ENCODE measurements around the gene ZFR2. TPM values are rescaled to one million over a fixed set of nuclear protein-coding genes. Genes with fewer than 3 reads are reported as not detected.

ZFR2 gene
- polyA plus RNA-seq, 3 donors, result not detected

DNA sequence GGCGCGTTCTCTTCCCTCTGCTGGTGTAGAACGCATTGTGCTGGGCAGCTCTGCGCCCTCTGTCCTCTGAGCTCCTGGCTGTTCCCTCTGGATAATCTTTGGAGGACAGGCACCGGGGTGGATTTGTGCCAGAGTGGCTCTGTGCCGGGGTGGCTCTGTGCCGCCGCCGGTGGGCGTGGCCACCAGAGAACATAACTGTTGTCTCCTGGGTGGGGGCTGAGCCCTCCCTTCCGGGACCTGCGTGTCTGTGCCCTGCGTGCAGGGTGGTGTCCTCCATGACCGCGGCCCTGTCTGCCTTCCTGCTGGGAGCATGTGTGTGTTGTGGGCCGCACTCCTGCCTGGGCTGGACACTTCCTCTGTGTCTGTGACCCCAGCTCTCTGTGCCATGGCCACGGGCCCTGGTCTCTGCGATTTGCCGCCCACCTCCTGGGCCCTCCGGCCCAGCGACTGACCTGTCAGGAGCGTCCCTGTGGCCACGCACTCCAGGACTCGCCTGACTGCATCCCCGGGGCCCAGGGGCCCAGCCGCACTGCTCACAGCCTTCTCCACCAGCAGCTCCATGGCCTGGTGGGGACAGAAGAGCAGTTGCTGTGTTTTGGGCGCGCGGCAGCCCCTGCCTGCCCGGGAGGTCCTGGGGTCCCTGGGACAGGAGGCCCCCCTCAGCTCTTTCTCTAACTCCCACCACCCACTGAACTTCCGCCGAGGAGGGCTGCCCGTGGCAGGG lies 60.3 kb downstream of the ZFR2 start:
- no peak overlapping the region for H3K4me3 Mint-ChIP-seq
- 97% methylated on average over 28 of the region's 33 CpGs for WGBS (ENCODE audit: insufficient coverage)
- H3K27me3 Mint-ChIP-seq (ENCODE audit: low read depth in 3 of 3), result peaks cover 2 to 16% (median 5%) of the 10 kb centered on the region in 3 donors
- Histone ChIP-seq H3K9ac (ENCODE audit: insufficient read depth, low read length, poor library complexity, severe bottlenecking) (no peak overlapping the region), H3K36me3 (replicated peaks in 1 of 2; ENCODE audit: control insufficient read depth in 1 of 2, insufficient read depth in 2 of 2, low read length in 2 of 2) (no peaks in the 10 kb centered on the region), H3K27ac (ENCODE audit: low read depth in 1 of 2, low read length in 2 of 2) (no peak overlapping the region), H4K20me1 (ENCODE audit: insufficient read depth, low read length) (no peaks in the 10 kb centered on the region), H3K27me3 (ENCODE audit: control insufficient read depth in 2 of 2, insufficient read depth in 2 of 2, low read length in 2 of 2) (no peaks in the 10 kb centered on the region), H3K79me2 (ENCODE audit: insufficient read depth, low read length) (no peaks in the 10 kb centered on the region), H3K4me3 (replicated peaks in 1 of 3; ENCODE audit: low read depth in 2 of 3, low read length in 3 of 3) (no peak overlapping the region), H3K9me3 (replicated peaks in 1 of 2; ENCODE audit: control insufficient read depth in 1 of 2, insufficient read depth in 1 of 2, low read length in 2 of 2) (peaks cover 7 to 9% of the 10 kb centered on the region in 2 donors), H3K4me2 (replicated peaks; ENCODE audit: extremely low read depth, low read length, poor library complexity, severe bottlenecking) (no peak overlapping the region), H3K4me1 (ENCODE audit: control insufficient read depth in 1 of 2, insufficient read depth in 2 of 2, low read length in 2 of 2) (peaks cover 8 to 14% of the 10 kb centered on the region in 2 donors), H2AFZ (ENCODE audit: insufficient read depth, low read depth, low read length, poor library complexity, severe bottlenecking) (no peak overlapping the region)
- peak overlapping the region in 2 of 7 donors; percentile 46 to 50 for H3K27ac Mint-ChIP-seq
- no peak for TF ChIP-seq CTCF (IDR thresholded peaks at IDR 0.05)
- intact Hi-C loops (cut with micrococcal nuclease), result no loop called here
- no peak for DNase-seq
- peaks cover 0 to 9% (median 3%) of the 10 kb centered on the region in 7 donors for H3K9me3 Mint-ChIP-seq
- peaks cover 7% of the 10 kb centered on the region for H3K4me1 Mint-ChIP-seq
- no peaks in the 10 kb centered on the region for H3K36me3 Mint-ChIP-seq

GRCh38 chr19:3807574-3808354 lies 61.1 kb downstream of the ZFR2 start:
- TF ChIP-seq CTCF (IDR thresholded peaks at IDR 0.05), result no peak
- H3K36me3 ChIP-seq (replicated peaks in 1 of 2; ENCODE audit: control insufficient read depth in 1 of 2, insufficient read depth in 2 of 2, low read length in 2 of 2), result no peaks in the 10 kb centered on the region
- H3K9me3 Mint-ChIP-seq, result peaks cover 0 to 9% (median 3%) of the 10 kb centered on the region in 7 donors
- no peak overlapping the region for H3K27ac Mint-ChIP-seq
- no peak overlapping the region for H3K4me3 Mint-ChIP-seq
- H3K27me3 ChIP-seq (ENCODE audit: control insufficient read depth in 2 of 2, insufficient read depth in 2 of 2, low read length in 2 of 2), result peaks cover 0 to 3% of the 10 kb centered on the region in 2 donors
- no peak overlapping the region for H3K4me3 ChIP-seq (replicated peaks in 1 of 3; ENCODE audit: low read depth in 2 of 3, low read length in 3 of 3)
- H3K4me1 Mint-ChIP-seq, result peaks cover 6% of the 10 kb centered on the region
- no peak overlapping the region for H3K27ac ChIP-seq (ENCODE audit: low read depth in 1 of 2, low read length in 2 of 2)
- no peaks in the 10 kb centered on the region for H4K20me1 ChIP-seq (ENCODE audit: insufficient read depth, low read length)
- no peak for DNase-seq
- no peak overlapping the region for H3K4me2 ChIP-seq (replicated peaks; ENCODE audit: extremely low read depth, low read length, poor library complexity, severe bottlenecking)
- H2AFZ ChIP-seq (ENCODE audit: insufficient read depth, low read depth, low read length, poor library complexity, severe bottlenecking), result no peak overlapping the region
- peaks cover 7 to 9% of the 10 kb centered on the region in 2 donors for H3K9me3 ChIP-seq (replicated peaks in 1 of 2; ENCODE audit: control insufficient read depth in 1 of 2, insufficient read depth in 1 of 2, low read length in 2 of 2)
- 97% methylated on average over 35 of the region's 35 CpGs for WGBS (ENCODE audit: insufficient coverage)
- H3K79me2 ChIP-seq (ENCODE audit: insufficient read depth, low read length), result no peaks in the 10 kb centered on the region
- H3K4me1 ChIP-seq (ENCODE audit: control insufficient read depth in 1 of 2, insufficient read depth in 2 of 2, low read length in 2 of 2), result peaks cover 8% of the 10 kb centered on the region in 2 donors
- no peaks in the 10 kb centered on the region for H3K36me3 Mint-ChIP-seq
- intact Hi-C loops (cut with micrococcal nuclease), result no loop called here
- H3K27me3 Mint-ChIP-seq (ENCODE audit: low read depth in 3 of 3), result peaks cover 6 to 21% (median 12%) of the 10 kb centered on the region in 3 donors
- H3K9ac ChIP-seq (ENCODE audit: insufficient read depth, low read length, poor library complexity, severe bottlenecking), result no peak overlapping the region
